GM18873 (cell line): ENCODE data around the gene CNPY1.
"Not testable (repeated sequence)": the region's sequence is repeated elsewhere in the genome, so short reads cannot be mapped to it uniquely, and the experiment has no call there.

ENCODE experiments used
- ATAC-seq: cut with Tn5 transposase; IDR thresholded peaks from one replicate; pipeline ENCODE4 v1.9.1; 2021; ENCODE audit warnings: mild to moderate bottlenecking, moderate library complexity, moderate number of reproducible peaks; ENCODE audit not compliant: unreplicated experiment, low FRiP score

Gene CNPY1

DNA sequence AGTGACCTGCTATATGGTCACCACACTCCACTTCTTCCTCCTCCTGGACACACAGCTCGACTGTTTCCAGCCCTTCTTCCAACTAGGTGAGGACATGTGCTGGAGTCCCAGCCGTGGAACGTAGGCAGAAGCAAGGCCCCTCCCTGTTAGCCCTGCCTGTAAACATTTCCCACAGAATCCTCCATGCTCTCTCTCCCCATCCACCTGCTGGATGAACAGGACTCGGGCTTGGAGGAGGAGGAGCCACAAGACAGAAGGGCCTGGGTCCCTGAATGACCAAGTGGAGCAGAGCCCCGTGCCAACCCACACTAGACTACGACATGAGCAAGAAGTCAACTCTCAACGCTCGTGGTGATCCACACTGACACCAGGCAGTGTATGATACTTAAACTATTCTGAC, 9.9 kb downstream of the CNPY1 start:
- ATAC-seq, result no peak

DNA sequence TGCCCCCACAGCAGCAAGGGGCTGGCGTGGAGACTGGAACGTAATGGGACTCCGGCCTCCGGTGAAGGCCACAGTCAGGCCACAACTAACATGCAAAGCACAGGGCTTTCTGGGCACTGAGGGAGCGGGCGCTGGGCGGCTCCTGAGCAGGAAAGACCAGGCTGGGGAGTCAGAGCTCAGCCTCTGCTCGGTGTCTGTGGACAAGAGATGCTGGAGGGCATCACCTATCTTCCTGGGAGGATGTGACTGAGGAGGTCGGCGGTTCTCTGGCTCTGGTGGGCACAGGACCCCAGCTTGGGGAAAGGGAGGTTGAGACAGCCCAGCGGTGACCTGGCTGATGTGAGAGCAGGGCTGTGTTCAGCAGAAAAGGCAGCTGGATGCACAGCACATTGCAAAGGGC, 11.7 kb downstream of the CNPY1 start:
- ATAC-seq, result no peak

- no peak for ATAC-seq
These were observed 12.3 kb downstream of the CNPY1 start for GRCh38 chr7:155533827-155534690.

DNA sequence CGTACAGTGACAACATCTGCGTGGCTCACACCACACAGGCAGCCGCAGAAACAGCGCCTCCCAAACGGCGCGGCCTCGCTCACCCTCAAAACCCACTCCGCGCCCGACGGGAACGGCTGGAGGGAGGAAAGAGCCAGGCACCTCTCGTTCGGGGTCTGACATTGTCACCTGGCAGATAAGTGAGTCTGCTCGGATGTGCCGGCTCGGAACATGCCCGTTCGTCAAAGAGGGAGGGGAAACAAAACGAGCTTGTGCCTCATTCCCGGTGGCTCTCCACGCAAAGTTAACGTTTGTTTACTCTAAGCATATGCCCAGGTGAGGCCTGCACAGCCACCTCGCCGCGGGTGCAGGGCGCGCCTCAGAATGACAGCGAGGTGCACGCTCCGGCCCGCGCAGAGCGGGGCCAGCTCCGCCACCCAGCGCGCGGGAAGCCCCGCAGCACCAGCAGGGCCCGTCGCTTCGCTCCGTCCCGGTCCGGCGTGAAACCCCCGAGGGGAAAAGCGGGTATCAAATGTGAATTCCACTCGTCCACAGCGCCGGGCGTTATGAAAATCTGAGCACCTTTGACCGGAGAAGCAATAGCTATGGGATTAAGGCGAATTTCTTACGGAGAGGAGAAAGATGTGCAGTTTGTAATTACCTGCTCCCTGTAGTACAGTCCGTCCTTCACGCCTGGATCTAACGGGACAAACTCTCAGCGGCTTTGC, 13.1 kb downstream of the CNPY1 start:
- no peak for ATAC-seq

DNA sequence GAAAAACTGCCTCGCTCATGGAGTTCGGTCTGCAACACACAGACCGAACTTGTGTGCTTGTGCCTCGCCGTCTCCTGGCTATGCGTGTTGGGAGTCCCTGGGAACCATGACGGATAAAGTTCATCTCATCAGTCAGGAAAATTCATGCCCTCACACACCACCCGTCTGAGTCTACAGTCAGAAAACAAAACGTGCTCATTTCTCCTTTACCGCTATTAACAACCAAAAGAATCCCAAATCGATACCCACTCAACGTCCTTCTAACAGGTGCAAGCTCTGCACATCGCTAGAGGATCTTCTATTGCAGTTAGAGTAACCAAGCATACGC, 13.6 kb downstream of the CNPY1 start:
- no peak for ATAC-seq

- no peak for ATAC-seq
These were observed 14.7 kb downstream of the CNPY1 start for GRCh38 chr7:155531681-155532080.

- no peak for ATAC-seq
These were observed 15.8 kb downstream of the CNPY1 start for GRCh38 chr7:155530601-155531000.

DNA sequence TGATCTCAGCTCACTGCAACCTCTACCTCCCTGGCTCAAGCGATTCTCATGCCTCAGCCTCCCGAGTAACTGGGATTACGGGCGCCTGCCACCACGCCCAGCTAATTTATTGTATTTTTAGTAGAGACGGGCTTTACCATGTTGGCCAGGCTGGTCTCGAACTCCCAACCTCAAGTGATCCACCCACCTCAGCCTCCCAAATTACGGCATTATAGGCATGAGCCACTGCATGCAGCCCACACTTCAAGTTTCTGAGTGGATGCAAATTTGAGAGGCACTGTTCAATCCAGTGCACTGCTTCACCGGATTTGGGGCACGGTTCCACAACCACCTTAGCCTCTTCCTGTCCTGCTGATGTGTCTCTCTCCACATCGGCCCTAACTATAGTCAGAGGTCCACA, 16.5 kb downstream of the CNPY1 start:
- no peak for ATAC-seq

DNA sequence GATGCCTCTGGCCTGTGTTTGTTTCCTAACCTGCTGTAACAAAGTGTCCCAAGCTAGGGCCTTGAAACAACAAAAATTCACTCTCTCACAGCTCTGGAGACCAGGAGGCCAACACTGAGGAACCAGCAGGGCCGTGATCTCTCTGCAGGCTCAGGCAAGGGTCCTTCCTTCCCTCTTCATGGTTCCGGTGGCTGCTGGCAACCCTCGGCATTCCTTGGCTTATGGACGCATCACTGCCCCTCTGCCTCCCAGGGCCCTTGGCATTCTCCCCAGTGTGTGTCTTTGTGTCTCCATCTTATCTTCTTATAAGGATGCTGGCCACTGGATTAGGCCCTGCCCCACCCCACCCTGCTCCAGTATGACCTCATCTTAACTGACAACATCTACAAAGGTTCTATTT, 17.0 kb downstream of the CNPY1 start:
- no peak for ATAC-seq

GRCh38 chr7:155527664-155528063, 18.7 kb downstream of the CNPY1 start:
- no peak for ATAC-seq

DNA sequence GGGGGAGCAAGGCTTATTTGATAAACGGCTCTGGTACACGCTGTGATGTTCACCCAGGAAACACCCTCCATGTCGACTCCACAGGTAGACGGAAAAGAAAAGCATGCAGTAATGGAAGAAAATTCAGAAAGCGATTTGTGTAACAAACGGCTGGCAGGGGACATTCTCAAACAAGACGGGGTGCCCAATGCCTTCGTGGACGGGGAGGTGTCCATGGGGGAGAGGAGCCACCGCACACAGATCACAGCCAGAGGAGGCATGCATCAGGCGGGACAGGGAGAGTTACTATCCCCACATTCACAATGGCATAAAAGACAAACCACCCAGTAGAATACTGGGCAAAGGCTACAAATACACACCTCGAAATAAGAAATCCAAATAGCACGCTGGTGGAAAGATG, 20.1 kb downstream of the CNPY1 start:
- ATAC-seq, result no peak

GRCh38 chr7:155524018-155524556, 22.3 kb downstream of the CNPY1 start:
- ATAC-seq, result no peak

DNA sequence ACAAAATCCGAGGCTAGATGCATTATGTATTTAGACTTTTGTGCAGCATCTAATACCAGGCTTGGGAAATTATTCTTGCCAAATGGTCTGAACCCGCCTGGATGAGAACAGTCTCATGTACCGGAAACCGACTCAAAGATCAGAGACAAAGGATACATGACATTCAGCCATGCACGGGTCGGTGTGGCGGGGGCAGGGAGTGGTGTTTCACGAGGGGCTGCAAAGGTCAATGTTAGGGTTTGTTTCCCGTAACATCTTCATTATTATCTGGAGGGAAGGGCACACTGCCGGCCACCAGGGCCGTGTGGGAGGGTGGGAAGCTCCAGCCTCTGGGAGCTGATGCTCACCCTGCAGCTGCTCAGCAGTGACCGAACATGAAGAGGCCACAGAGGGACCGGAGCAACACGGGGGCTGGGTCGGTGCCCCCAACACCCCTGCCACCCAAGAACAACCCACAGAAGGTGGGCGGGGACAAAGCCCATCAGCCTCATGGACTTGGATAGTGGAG, 23.1 kb downstream of the CNPY1 start:
- ATAC-seq, result no peak

- no peak for ATAC-seq
These were observed 24.5 kb downstream of the CNPY1 start for GRCh38 chr7:155521743-155522398.

DNA sequence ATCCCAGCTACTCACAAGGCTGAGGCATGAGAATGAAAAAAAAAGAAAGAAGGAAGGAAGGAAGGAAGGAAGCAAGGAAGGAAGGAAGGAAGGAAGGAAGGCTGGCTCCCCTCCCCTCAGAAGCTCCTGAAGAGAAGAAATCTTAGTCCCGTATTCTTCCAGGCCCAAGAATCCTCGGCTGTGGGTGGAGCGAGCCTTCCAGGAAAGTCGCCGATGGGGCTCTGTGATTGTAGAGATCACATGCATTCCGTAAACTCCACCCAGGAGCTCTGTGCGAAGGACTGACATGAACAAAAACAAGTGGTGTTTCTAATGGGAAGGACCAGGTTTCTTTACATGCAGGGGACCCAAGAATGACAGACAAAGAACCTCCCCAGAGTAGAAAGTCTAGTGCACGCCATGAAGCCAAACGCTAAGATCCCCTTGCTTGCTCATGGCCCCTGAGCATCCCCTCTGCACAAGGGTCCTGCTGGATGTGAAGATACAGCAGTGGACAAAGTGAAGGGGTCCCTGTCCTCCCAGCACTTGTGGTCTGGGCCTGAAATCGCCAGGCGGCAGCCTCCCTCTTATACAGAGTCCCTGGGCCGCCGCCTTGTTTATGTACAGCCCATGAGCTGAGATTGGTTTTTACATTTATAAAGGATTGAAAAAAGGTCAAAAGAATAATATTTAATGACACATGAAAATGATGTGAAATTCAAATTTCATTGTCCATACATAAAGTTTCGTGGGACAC, 25.2 kb downstream of the CNPY1 start:
- ATAC-seq, result no peak

DNA sequence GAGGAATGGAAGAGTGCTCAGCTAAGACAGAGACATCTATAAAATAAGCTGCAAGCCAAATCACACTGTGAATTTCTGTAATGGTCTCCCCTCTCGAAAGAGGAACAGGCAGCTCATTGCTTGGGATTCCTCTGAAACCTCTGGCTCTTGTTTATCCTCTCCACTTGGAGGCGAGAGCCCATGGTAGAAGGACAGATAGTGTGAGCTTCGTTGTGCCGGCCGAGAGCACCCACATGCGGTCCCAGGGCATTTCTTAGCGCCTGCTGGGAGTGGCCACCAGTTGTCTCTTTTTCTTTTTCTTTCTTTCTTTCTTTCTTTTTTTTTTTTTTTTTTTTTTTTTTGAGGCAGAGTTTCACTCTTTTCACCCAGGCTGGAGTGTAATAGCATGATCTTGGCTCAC, 26.2 kb downstream of the CNPY1 start:
- no peak for ATAC-seq

- ATAC-seq, result not testable (repeated sequence)
These were observed 27.0 kb downstream of the CNPY1 start for GRCh38 chr7:155519358-155519757.

DNA sequence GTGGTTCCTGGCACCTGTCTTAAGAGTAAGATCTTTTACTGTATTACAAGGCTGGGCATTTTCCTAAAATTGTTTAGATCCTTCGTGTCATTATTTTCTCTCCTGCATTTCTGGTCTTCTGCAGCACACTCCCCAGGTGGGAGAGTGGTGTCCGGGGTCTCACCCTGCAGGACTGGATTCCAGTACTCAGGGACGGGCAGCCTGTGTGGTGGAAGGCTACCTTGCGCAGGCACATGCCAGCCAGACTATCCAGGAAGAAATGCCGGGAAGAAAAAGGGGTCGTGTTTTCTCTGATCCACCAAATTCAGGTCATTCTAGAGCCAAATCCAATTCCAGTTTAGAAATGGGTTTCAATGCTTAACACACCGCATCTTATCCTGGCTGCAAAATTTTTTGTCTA, 27.7 kb downstream of the CNPY1 start:
- no peak for ATAC-seq

GRCh38 chr7:155517969-155518368, 28.4 kb downstream of the CNPY1 start:
- no peak for ATAC-seq

DNA sequence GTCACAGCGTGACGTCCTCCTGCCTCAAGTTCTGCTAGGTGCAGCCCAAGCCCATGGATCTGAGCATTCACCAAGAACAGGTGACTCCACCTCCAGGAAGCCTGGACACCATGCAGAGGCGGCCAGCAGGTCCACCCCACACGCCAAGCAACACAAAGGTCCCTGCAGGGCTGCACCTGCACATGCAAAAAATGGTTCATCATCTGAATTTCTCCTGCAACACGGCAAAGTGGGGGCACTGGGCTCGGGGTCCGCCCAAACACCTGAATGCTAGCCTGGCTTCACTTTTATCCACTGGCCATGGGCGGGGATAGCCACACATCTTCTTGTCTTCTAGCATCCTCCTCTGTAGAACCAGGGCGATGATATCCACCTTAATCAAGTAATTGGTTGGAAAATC, 28.9 kb downstream of the CNPY1 start:
- ATAC-seq, result no peak
